Muscle layer of colon (tissue), 2 donors: ENCODE results near the gene MTG2.

Source experiments
- H3K27ac ChIP-seq: one replicate; pipeline ENCODE4 v1.7.0; 2013; ENCODE audit warnings: low read depth, mild to moderate bottlenecking, low read length, moderate library complexity
- H3K27me3 ChIP-seq, 2 donors: one replicate each; pipeline ENCODE4 v1.7.0; 2013; ENCODE audit warnings: low read length in 2 of 2, mild to moderate bottlenecking in 2 of 2; ENCODE audit not compliant: insufficient read depth in 2 of 2, control insufficient read depth in 1 of 2
- H3K36me3 ChIP-seq: one replicate; pipeline ENCODE4 v1.7.0; 2013; ENCODE audit warnings: mild to moderate bottlenecking, low read length; ENCODE audit not compliant: insufficient read depth
- H3K4me1 ChIP-seq: one replicate; pipeline ENCODE4 v1.7.0; 2013; ENCODE audit warnings: mild to moderate bottlenecking, low read length; ENCODE audit not compliant: insufficient read depth
- H3K4me3 ChIP-seq, 2 donors: one replicate each; pipeline ENCODE4 v1.7.0; 2013; ENCODE audit warnings: low read length in 2 of 2, low read depth in 1 of 2, mild to moderate bottlenecking in 1 of 2, moderate library complexity in 1 of 2
- H3K9ac ChIP-seq: one replicate; pipeline ENCODE4 v1.7.0; 2013; ENCODE audit warnings: low read length
- H3K9me3 ChIP-seq: one replicate; pipeline ENCODE4 v1.7.0; 2013; ENCODE audit warnings: mild to moderate bottlenecking, low read length
- donor health status: abdominal sarcoma.
- donor health status: Adenocarcinoma of cecum.

MTG2 gene

GRCh38 chr20:62202676-62203377 lies 20.0 kb downstream of the MTG2 start:
- peaks cover 40% of the 10 kb centered on the region for H3K36me3 ChIP-seq

GRCh38 chr20:62203378-62204030 lies 20.7 kb downstream of the MTG2 start:
- Histone ChIP-seq H3K27me3 (no peaks in the 10 kb centered on the region), H3K36me3 (peaks cover 33% of the 10 kb centered on the region), H3K9me3 (no peaks in the 10 kb centered on the region), H3K4me3 (no peak overlapping the region), H3K9ac (no peak overlapping the region), H3K27ac (no peak overlapping the region), H3K4me1 (no peaks in the 10 kb centered on the region)

More at GRCh38 chr20:62202676-62203377, 20.0 kb downstream of the MTG2 start:
- Histone ChIP-seq H3K27ac (no peak overlapping the region), H3K9me3 (no peaks in the 10 kb centered on the region), H3K4me1 (no peaks in the 10 kb centered on the region), H3K27me3 (no peaks in the 10 kb centered on the region), H3K4me3 (no peak overlapping the region), H3K9ac (no peak overlapping the region)

GRCh38 chr20:62205618-62206387 lies 23.0 kb downstream of the MTG2 start:
- H3K27me3 ChIP-seq = peaks cover 0 to 16% of the 10 kb centered on the region in 2 donors
- H3K9ac ChIP-seq = no peak overlapping the region
- no peaks in the 10 kb centered on the region for H3K4me1 ChIP-seq
- H3K9me3 ChIP-seq = no peaks in the 10 kb centered on the region
- H3K36me3 ChIP-seq = peaks cover 17% of the 10 kb centered on the region
- no peak overlapping the region for H3K4me3 ChIP-seq
- H3K27ac ChIP-seq = no peak overlapping the region

- peaks cover 11% of the 10 kb centered on the region for H3K36me3 ChIP-seq
- H3K4me3 ChIP-seq = no peak overlapping the region
- H3K27me3 ChIP-seq = peaks cover 0 to 22% of the 10 kb centered on the region in 2 donors
- no peak overlapping the region for H3K9ac ChIP-seq
- H3K4me1 ChIP-seq = no peaks in the 10 kb centered on the region
- H3K27ac ChIP-seq = no peak overlapping the region
- no peaks in the 10 kb centered on the region for H3K9me3 ChIP-seq
Measured at GRCh38 chr20:62206388-62206775, 23.6 kb downstream of the MTG2 start.

- Histone ChIP-seq H3K36me3 (peaks cover 4% of the 10 kb centered on the region), H3K27me3 (peaks cover 0 to 34% of the 10 kb centered on the region in 2 donors), H3K4me3 (no peak overlapping the region), H3K9ac (no peak overlapping the region), H3K4me1 (no peaks in the 10 kb centered on the region), H3K9me3 (no peaks in the 10 kb centered on the region), H3K27ac (no peak overlapping the region)
Measured at GRCh38 chr20:62208061-62208794, 25.4 kb downstream of the MTG2 start.

GRCh38 chr20:62208795-62209755 lies 26.2 kb downstream of the MTG2 start:
- H3K9ac ChIP-seq = no peak overlapping the region
- H3K36me3 ChIP-seq = no peaks in the 10 kb centered on the region
- no peaks in the 10 kb centered on the region for H3K4me1 ChIP-seq
- H3K4me3 ChIP-seq = no peak overlapping the region
- no peaks in the 10 kb centered on the region for H3K9me3 ChIP-seq
- peaks cover 0 to 36% of the 10 kb centered on the region in 2 donors for H3K27me3 ChIP-seq
- H3K27ac ChIP-seq = no peak overlapping the region

- H3K36me3 ChIP-seq = no peaks in the 10 kb centered on the region
- H3K4me1 ChIP-seq = no peaks in the 10 kb centered on the region
- no peak overlapping the region for H3K27ac ChIP-seq
- H3K4me3 ChIP-seq = no peak overlapping the region
- no peaks in the 10 kb centered on the region for H3K9me3 ChIP-seq
- H3K27me3 ChIP-seq = peaks cover 0 to 45% of the 10 kb centered on the region in 2 donors
- H3K9ac ChIP-seq = no peak overlapping the region
Measured at GRCh38 chr20:62209850-62210495, 27.1 kb downstream of the MTG2 start.

- Histone ChIP-seq H3K27ac (no peak overlapping the region), H3K4me3 (no peak overlapping the region), H3K9me3 (no peaks in the 10 kb centered on the region), H3K9ac (no peak overlapping the region), H3K27me3 (peaks cover 0 to 47% of the 10 kb centered on the region in 2 donors), H3K4me1 (no peaks in the 10 kb centered on the region), H3K36me3 (no peaks in the 10 kb centered on the region)
Measured at GRCh38 chr20:62210496-62210855, 27.6 kb downstream of the MTG2 start.

GRCh38 chr20:62211216-62211615 lies 28.4 kb downstream of the MTG2 start:
- no peaks in the 10 kb centered on the region for H3K4me1 ChIP-seq
- no peaks in the 10 kb centered on the region for H3K9me3 ChIP-seq
- no peak overlapping the region for H3K9ac ChIP-seq
- peaks cover 0 to 49% of the 10 kb centered on the region in 2 donors for H3K27me3 ChIP-seq
- H3K27ac ChIP-seq = no peak overlapping the region
- no peaks in the 10 kb centered on the region for H3K36me3 ChIP-seq
- H3K4me3 ChIP-seq = no peak overlapping the region

- no peak overlapping the region for H3K9ac ChIP-seq
- H3K27ac ChIP-seq = no peak overlapping the region
- peaks cover 0 to 55% of the 10 kb centered on the region in 2 donors for H3K27me3 ChIP-seq
- H3K4me3 ChIP-seq = no peak overlapping the region
- H3K9me3 ChIP-seq = no peaks in the 10 kb centered on the region
- no peaks in the 10 kb centered on the region for H3K36me3 ChIP-seq
- H3K4me1 ChIP-seq = no peaks in the 10 kb centered on the region
Measured at GRCh38 chr20:62211769-62212288, 29.0 kb downstream of the MTG2 start.
